Memory B cell (primary cell): ENCODE data around the gene MORC2.
A peak's percentile ranks its signal among the peaks of the same experiment; 100 is the strongest.

Experiments used
- ATAC-seq: fragments of 150-1000 bp; cut with Tn5 transposase; 2 replicates; pipeline ENCODE4 v1.10.0; 2021; ENCODE audit warnings: low read depth, mild to moderate bottlenecking, moderate library complexity
- DNase-seq, 2 donors: peaks; one replicate each; pipeline ENCODE4 v3.0.0; 2022; ENCODE audit warnings: low spot score in 2 of 2
- H3K27ac Mint-ChIP-seq: one replicate; pipeline ENCODE4 v1.8.0; 2022; ENCODE audit warnings: mild to moderate bottlenecking, moderate library complexity, mixed read lengths
- H3K27me3 Mint-ChIP-seq: one replicate; pipeline ENCODE4 v1.8.0; 2022; ENCODE audit warnings: mixed read lengths
- H3K36me3 Mint-ChIP-seq: one replicate; pipeline ENCODE4 v1.8.0; 2022; ENCODE audit warnings: mild to moderate bottlenecking, mixed read lengths
- H3K4me1 Mint-ChIP-seq: one replicate; pipeline ENCODE4 v1.8.0; 2022; ENCODE audit warnings: mixed read lengths
- H3K4me3 Mint-ChIP-seq: one replicate; pipeline ENCODE4 v1.8.0; 2022; ENCODE audit warnings: mild to moderate bottlenecking, moderate library complexity, mixed read lengths
- H3K9me3 Mint-ChIP-seq: one replicate; pipeline ENCODE4 v1.8.0; 2022; ENCODE audit warnings: mixed read lengths

Gene MORC2

DNA sequence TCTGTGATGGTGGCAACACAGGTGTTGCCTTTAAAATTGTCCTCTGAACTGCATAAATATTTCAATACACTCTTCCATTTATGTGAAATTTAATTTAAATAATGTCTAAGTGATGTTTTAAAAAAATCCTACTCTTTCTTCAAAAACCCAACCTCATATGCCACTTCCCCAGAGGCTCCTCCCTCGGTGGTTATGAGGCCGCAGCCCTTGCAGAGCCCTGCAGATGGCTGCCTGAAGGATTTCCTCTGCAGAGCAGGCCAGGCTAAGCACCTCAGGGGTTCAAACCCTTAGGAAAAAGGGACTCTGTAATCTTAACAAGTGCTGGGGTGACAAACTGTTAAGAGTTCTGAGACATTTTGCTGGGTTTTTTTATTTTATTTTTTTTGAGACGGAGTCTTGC lies 25.2 kb downstream of the MORC2 start:
- no peaks in the 10 kb centered on the region for H3K27me3 Mint-ChIP-seq
- no peak for ATAC-seq
- no peaks in the 10 kb centered on the region for H3K4me1 Mint-ChIP-seq
- no peaks in the 10 kb centered on the region for H3K9me3 Mint-ChIP-seq
- peaks cover 50% of the 10 kb centered on the region for H3K36me3 Mint-ChIP-seq
- no peak overlapping the region for H3K27ac Mint-ChIP-seq
- H3K4me3 Mint-ChIP-seq: no peak overlapping the region
- DNase-seq: no peak

DNA sequence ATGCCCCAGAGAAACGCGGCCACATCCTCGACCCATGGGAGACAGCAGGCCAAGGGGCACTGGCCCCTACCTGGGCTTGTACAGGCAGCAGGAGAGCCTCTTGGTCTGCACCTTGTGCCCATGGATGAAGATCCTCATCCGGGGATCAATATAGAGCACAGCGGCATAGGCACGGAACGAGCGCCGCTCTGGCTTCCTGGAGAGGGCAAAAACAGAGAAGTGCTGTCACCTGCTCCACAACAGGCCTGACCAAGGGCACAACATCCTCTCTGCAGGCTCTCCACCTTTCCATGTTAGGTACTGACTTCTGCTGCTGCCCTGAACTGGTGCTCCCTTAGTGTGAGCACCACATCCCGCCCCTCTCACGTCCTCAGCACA lies 27.2 kb downstream of the MORC2 start:
- DNase-seq: no peak
- no peaks in the 10 kb centered on the region for H3K4me1 Mint-ChIP-seq
- ATAC-seq: no peak
- H3K27me3 Mint-ChIP-seq: no peaks in the 10 kb centered on the region
- no peaks in the 10 kb centered on the region for H3K9me3 Mint-ChIP-seq
- H3K4me3 Mint-ChIP-seq: no peak overlapping the region
- no peak overlapping the region for H3K27ac Mint-ChIP-seq
- peaks cover 53% of the 10 kb centered on the region for H3K36me3 Mint-ChIP-seq

DNA sequence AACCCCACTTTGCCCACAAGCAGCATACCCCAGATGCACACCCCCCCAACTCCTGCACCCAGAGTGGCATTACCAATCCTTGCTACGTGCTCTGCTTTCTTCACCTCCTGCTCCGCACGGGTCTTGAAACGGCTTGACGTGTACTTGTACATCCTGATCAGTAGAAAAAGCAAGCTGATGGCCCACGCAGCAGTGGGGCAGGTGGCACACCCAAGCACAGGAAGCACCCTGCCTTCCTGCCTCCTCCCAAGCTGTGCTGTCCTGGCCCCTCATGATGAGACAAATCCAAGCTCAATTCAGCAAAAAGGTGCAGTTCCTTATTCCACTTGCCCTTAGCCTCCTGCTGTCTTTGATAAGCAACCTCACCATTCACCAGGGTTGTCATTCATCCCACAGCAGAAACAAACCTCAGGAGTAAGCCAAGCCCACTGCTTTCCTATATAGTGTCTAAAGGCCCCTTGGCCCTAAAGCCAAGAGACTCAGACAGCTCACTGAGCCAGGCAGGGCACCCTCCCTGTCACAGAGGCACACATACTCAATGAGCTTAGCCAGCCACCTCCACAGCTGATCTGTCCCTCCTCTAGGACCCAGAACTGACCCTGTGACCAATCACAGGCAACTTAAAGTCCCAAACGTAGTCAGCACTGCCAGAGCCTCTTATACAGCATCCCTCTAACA lies 27.8 kb downstream of the MORC2 start:
- no peak overlapping the region for H3K4me3 Mint-ChIP-seq
- H3K4me1 Mint-ChIP-seq: no peaks in the 10 kb centered on the region
- H3K27ac Mint-ChIP-seq: no peak overlapping the region
- H3K27me3 Mint-ChIP-seq: no peaks in the 10 kb centered on the region
- peaks cover 48% of the 10 kb centered on the region for H3K36me3 Mint-ChIP-seq
- no peak for DNase-seq
- no peak for ATAC-seq
- H3K9me3 Mint-ChIP-seq: no peaks in the 10 kb centered on the region

DNA sequence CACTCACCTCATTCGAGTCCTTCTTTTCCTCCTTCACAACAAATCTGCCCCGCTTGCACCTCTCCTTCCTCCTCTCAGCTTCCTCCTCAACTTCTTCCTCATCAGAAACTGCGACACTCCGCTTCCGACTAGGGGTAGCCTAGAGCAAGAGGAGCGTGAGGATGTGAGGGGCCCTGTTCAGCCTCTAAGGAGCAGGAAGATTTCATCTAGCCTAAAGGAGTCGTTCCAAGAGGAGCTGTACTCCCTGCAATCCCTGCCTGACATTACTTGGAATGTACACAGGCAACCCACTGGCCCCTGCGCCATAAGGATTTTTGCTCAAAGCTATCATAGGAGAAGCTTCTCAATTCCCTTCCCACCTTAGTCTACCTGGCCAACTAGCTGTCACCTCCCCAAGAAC lies 34.5 kb downstream of the MORC2 start:
- ATAC-seq (no peak), DNase-seq (no peak)
- Mint-ChIP-seq H3K9me3 (no peaks in the 10 kb centered on the region), H3K4me1 (peaks cover 3% of the 10 kb centered on the region), H3K27me3 (no peaks in the 10 kb centered on the region), H3K27ac (no peak overlapping the region), H3K4me3 (no peak overlapping the region), H3K36me3 (peaks cover 43% of the 10 kb centered on the region)

DNA sequence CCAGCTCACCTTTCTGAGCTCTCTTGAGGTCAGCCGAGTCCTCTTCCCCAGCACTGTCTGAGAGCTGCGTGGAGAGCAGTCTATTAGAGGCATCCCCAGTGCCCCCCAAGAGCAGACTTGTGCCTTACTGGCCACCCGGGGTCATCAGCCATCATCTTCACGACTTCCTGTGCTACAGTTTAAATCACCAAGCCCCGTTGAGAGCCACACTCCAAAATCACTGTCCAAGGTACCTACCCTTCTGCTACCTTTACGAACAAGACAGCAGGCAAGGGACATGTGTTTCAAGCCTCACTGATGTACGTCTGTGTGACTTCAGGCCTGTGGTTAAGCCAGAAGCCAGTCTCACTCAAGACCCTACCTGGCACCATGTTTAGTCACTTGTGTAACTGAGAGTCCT lies 35.1 kb downstream of the MORC2 start:
- H3K27me3 Mint-ChIP-seq: no peaks in the 10 kb centered on the region
- H3K36me3 Mint-ChIP-seq: peaks cover 41% of the 10 kb centered on the region
- no peaks in the 10 kb centered on the region for H3K9me3 Mint-ChIP-seq
- DNase-seq (no peak), ATAC-seq (no peak)
- peaks cover 3% of the 10 kb centered on the region for H3K4me1 Mint-ChIP-seq
- H3K27ac Mint-ChIP-seq: no peak overlapping the region
- H3K4me3 Mint-ChIP-seq: no peak overlapping the region

DNA sequence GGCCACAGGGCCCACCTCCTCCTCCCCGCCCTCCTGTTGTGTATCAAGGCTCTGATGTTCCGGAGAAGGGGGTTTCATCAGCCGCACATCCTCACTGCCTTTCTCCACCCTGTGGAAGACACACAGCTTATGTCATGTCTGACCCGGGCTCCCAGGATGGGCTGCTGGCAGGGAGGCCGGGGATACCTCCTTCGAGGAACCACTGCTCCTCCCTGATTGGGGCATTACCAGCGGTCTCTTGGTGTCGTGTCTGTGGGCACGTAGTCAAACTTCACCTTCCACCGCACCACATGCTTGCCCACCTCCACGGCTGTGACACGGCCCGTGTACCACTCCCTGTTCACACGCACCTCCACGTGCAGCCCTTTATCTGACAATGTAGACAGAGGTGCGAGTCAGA lies 35.9 kb downstream of the MORC2 start:
- no peaks in the 10 kb centered on the region for H3K27me3 Mint-ChIP-seq
- no peak overlapping the region for H3K27ac Mint-ChIP-seq
- peaks cover 43% of the 10 kb centered on the region for H3K36me3 Mint-ChIP-seq
- H3K4me1 Mint-ChIP-seq: peaks cover 3% of the 10 kb centered on the region
- no peak overlapping the region for H3K4me3 Mint-ChIP-seq
- H3K9me3 Mint-ChIP-seq: no peaks in the 10 kb centered on the region
- DNase-seq: no peak
- ATAC-seq: no peak

DNA sequence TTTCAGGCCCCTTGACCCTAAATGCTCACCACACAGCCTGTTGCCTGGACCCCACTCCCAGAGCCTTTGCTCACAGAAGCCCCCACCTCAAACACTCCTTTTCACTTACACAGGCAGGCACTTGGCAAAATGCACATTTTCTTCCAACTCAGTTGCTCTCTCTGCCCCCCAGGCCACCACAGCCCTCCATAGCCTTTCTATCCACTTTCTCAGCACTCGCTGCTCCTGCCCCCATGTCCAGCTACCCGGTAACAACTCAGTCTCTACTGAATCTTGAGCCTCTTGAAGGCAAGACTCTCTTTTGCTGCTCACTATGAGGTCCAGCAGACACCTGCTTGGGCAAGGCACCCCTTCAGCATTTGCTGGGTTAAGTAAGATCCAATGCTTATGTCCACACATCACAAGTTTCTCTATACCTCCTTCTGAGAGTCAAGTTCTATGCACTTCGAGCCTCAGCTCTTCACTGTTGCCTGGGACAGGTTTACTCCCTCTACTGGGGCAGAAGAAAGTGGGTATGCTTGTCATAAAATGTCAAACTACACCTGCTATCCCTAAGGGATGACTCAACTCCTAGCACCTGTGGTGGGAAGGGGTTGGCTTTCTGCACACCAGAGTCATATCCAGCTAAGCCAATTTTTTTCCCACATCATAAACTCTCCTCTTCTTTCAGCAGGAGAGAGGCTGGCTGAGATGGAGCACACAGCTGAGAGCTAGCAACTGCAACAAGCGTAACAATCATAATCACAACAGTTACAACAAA lies 36.9 kb downstream of the MORC2 start:
- peaks cover 3% of the 10 kb centered on the region for H3K4me1 Mint-ChIP-seq
- ATAC-seq (no peak), DNase-seq (no peak)
- no peaks in the 10 kb centered on the region for H3K9me3 Mint-ChIP-seq
- H3K27ac Mint-ChIP-seq: peak overlapping the region; percentile 12
- H3K36me3 Mint-ChIP-seq: peaks cover 46% of the 10 kb centered on the region
- H3K27me3 Mint-ChIP-seq: no peaks in the 10 kb centered on the region
- no peak overlapping the region for H3K4me3 Mint-ChIP-seq

DNA sequence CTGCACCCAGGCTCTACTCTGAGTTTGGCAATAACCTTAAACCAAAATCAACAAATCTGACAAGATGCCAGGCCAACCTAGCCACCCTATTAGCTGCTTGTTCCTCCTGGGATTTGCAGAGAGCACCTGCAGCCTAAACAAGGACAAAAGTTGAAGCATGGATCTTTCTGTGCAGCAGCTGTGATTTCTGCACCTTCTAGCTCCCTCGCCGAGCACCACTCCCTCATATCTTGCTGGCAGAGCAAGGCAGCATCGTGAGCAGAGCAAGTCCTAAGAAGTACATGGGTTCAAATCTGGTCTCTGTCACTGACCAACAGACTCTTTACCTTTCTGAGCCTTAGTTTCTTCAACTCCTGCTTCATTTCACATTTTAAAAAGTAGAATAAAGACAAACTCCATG lies 38.3 kb downstream of the MORC2 start:
- DNase-seq (no peak), ATAC-seq (no peak)
- H3K9me3 Mint-ChIP-seq: no peaks in the 10 kb centered on the region
- peaks cover 42% of the 10 kb centered on the region for H3K36me3 Mint-ChIP-seq
- H3K27me3 Mint-ChIP-seq: no peaks in the 10 kb centered on the region
- H3K27ac Mint-ChIP-seq: peak overlapping the region; percentile 32
- H3K4me1 Mint-ChIP-seq: peaks cover 3% of the 10 kb centered on the region
- H3K4me3 Mint-ChIP-seq: no peak overlapping the region

DNA sequence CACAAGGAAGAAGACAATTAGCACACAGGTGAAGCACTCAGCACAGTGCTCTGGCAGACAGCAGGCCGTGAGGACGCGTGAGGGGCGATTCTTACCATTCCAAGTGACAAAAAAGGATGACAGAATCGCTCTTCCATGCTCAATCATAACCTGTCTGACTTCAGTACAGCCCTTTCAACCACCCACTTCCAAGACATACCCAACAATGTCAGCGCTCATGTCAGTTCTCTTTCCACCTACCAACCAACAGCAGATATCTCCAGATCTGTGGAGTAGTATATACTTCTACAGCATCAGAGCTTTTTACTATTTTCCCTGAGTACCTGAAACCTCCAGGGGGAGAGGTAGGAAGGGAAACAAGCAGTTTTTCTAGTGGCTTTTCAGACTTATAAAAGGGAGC lies 40.2 kb downstream of the MORC2 start:
- Mint-ChIP-seq H3K9me3 (no peaks in the 10 kb centered on the region), H3K27ac (no peak overlapping the region), H3K36me3 (peaks cover 36% of the 10 kb centered on the region)

DNA sequence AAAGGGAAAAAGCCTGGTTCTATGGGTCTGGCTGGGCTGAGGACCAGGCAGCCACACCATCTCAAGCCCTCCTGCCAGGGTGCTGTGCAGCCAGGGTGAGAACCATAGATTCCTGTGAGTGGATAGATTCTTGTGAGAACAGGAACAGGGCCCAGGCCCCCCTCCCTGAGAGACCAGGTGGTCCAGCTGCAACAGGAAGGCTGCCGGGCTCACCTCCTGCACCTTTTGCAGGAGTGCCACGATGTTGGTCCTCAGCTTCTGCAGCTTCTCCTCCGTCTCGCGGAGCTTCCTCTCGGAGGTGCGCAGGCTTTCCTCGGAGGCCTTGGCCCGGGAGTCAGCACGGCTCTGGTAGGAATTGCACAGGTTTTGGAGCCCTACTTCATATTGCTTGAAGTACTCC lies 40.8 kb downstream of the MORC2 start:
- H3K36me3 Mint-ChIP-seq: peaks cover 35% of the 10 kb centered on the region
- no peak overlapping the region for H3K27ac Mint-ChIP-seq
- H3K9me3 Mint-ChIP-seq: no peaks in the 10 kb centered on the region

More for the DNA sequence above, 40.2 kb downstream of the MORC2 start:
- Mint-ChIP-seq H3K27me3 (no peaks in the 10 kb centered on the region), H3K4me3 (no peak overlapping the region), H3K4me1 (peaks cover 3% of the 10 kb centered on the region)
- DNase-seq (no peak), ATAC-seq (no peak)

DNA sequence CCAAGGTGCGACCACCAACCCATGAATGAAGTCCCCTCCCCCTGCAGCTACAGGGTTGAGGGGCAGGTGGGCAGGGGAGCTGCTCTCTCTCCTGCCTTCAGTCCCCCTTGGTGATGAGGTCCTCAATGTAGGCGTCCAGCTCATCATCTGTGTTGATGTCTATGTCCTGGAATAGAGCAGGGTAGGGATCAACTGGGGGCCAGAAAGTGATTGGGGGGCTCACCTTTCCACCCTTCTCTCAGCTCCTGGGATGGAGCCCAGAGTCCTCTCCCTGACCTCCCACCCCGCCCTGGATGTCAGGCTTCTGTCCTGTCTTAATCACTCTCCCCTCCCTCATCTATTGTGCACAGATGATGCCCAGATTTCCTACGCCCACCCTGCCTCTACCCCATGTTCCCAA lies 41.9 kb downstream of the MORC2 start:
- DNase-seq (no peak), ATAC-seq (no peak)
- H3K4me3 Mint-ChIP-seq: no peak overlapping the region
- H3K9me3 Mint-ChIP-seq: no peaks in the 10 kb centered on the region
- no peaks in the 10 kb centered on the region for H3K27me3 Mint-ChIP-seq
- H3K36me3 Mint-ChIP-seq: peaks cover 28% of the 10 kb centered on the region
- H3K27ac Mint-ChIP-seq: no peak overlapping the region
- H3K4me1 Mint-ChIP-seq: peaks cover 7% of the 10 kb centered on the region

More for the DNA sequence above, 40.8 kb downstream of the MORC2 start:
- H3K27me3 Mint-ChIP-seq: no peaks in the 10 kb centered on the region
- peaks cover 3% of the 10 kb centered on the region for H3K4me1 Mint-ChIP-seq
- no peak for ATAC-seq
- H3K4me3 Mint-ChIP-seq: no peak overlapping the region
- DNase-seq: no peak

DNA sequence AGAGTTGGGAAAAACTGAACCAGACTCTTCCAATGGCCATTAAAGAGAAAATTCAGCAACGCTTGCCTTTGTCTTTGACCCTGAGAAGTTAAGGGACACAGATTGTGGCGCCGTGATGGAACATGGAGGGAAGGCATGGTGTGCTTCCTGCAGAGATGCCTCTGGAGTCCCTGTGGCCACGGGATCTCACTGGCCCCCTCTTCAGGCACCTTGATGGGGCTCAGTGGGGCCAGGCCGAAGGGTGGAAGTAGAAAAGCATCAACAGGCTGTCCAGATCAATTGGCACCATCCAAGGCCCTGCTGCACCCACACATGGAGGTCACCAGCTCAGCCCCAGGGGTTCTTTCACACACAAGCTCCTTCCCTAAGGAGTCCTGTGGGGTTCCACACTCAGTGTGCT lies 42.9 kb downstream of the MORC2 start:
- no peak for ATAC-seq
- H3K27me3 Mint-ChIP-seq: no peaks in the 10 kb centered on the region
- peaks cover 3% of the 10 kb centered on the region for H3K4me1 Mint-ChIP-seq
- DNase-seq: no peak
- no peaks in the 10 kb centered on the region for H3K9me3 Mint-ChIP-seq
- no peak overlapping the region for H3K4me3 Mint-ChIP-seq
- peaks cover 19% of the 10 kb centered on the region for H3K36me3 Mint-ChIP-seq
- no peak overlapping the region for H3K27ac Mint-ChIP-seq

DNA sequence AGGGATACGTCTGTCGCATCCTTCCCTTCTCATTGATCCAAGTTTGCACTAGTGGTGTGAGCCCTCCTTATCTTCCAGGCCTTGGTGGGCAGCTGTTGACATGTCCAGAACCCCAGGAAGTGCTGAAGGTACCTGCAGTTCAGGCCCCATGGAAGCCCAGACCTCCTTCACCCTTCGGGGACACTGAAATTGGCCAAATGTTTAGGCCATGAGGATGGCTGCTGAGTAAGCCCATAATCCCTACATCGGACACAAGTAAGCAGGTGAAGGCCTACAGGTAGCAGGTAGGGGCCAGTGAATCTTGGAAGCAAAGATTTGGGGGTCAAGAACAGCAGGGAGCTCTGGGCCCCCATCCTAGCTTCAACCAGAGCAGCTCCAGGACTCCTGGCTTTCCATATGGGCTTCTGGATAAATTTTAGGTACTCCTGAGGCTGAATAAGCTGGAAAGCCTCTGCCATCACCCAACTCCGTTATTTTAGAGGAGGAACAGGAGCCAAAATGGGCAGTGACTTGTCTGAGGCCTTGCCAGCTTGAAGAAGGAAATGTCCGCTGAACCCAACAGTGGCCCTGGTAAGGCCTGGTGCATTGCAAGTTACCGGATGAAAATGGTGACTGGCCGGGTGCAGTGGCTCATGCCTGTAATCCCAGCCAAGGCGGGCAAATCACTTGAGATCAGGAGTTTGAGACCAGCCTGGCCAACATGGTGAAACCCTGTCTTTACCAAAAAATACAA lies 45.2 kb downstream of the MORC2 start:
- no peaks in the 10 kb centered on the region for H3K9me3 Mint-ChIP-seq
- ATAC-seq (no peak), DNase-seq (no peak)
- peaks cover 8% of the 10 kb centered on the region for H3K4me1 Mint-ChIP-seq
- H3K36me3 Mint-ChIP-seq: peaks cover 16% of the 10 kb centered on the region
- H3K27me3 Mint-ChIP-seq: no peaks in the 10 kb centered on the region
- H3K4me3 Mint-ChIP-seq: peak overlapping the region; percentile 24
- H3K27ac Mint-ChIP-seq: peak overlapping the region; percentile 94

DNA sequence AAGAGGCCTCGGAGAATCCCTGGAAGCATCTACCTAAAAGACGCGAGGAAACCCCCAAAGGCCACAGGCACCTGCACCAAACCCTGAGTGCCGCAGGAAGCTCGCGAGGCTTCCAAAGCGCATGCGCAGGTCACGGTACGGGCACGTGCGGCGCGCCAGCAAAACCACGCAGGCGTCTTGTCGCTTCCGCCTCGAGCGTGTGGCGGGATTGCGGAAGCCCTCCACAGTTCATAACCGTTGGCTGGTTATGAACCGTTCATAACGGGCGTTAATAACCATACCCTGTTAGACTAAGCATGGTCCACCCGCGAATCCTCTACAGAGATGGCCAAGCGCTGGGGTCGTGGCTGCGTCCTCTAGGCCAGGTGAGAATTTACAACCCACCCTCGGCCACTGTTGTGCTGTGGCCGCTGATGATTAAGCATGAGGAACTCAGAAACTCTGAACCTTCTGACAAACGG lies 46.4 kb downstream of the MORC2 start:
- Mint-ChIP-seq H3K4me3 (peak overlapping the region; percentile 83), H3K36me3 (peaks cover 11% of the 10 kb centered on the region), H3K4me1 (peaks cover 8% of the 10 kb centered on the region), H3K9me3 (no peaks in the 10 kb centered on the region), H3K27ac (peak overlapping the region; percentile 94), H3K27me3 (no peaks in the 10 kb centered on the region)
- ATAC-seq (peak; percentile 87), DNase-seq (peak; percentile 64 to 81)
